GM23338 (cell line): ENCODE results near the gene KAZN. TPM values are rescaled to one million over a fixed set of nuclear protein-coding genes. Genes with fewer than 3 reads are reported as not detected.

Experiments used
- ATAC-seq: fragments of 200-7000 bp; cut with Tn5 transposase; 3 replicates; pipeline ENCODE4 v1.9.1; 2020
- DNase-seq: peaks from one replicate; pipeline ENCODE4 v3.0.0-alpha.2; 2015; ENCODE audit warnings: low spot score
- H2AFZ ChIP-seq: fragments of 200-600 bp; sonication (generic); 2 replicates; pipeline ENCODE4 v1.8.0; 2016; ENCODE audit warnings: antibody characterized with exemption, mild to moderate bottlenecking, moderate library complexity
- H3F3A ChIP-seq: fragments of 200-600 bp; sonication (generic); replicated peaks from 2 replicates; pipeline ENCODE4 v1.8.0; 2017; ENCODE audit warnings: antibody characterized with exemption, mixed run types, low read depth
- H3K27ac ChIP-seq: fragments of 200-600 bp; sonication (generic); 2 replicates; pipeline ENCODE4 v1.6.1; 2016; ENCODE audit warnings: low read depth
- H3K27me3 ChIP-seq: fragments of 200-600 bp; sonication (generic); 2 replicates; pipeline ENCODE4 v1.8.0; 2016; ENCODE audit warnings: mild to moderate bottlenecking, mixed run types, moderate library complexity; ENCODE audit not compliant: insufficient read depth
- H3K36me3 ChIP-seq: fragments of 200-600 bp; sonication (generic); 2 replicates; pipeline ENCODE4 v1.8.0; 2016; ENCODE audit warnings: mild to moderate bottlenecking; ENCODE audit not compliant: insufficient read depth
- H3K4me1 ChIP-seq: fragments of 200-600 bp; sonication (generic); 2 replicates; pipeline ENCODE4 v1.8.0; 2016; ENCODE audit warnings: mild to moderate bottlenecking, moderate library complexity; ENCODE audit not compliant: insufficient read depth
- H3K4me2 ChIP-seq: fragments of 200-600 bp; sonication (generic); 2 replicates; pipeline ENCODE4 v1.7.1; 2017; ENCODE audit warnings: mixed run types
- H3K4me3 ChIP-seq: fragments of 200-600 bp; sonication (generic); 2 replicates; pipeline ENCODE4 v1.6.1; 2016; ENCODE audit warnings: mixed run types
- H3K79me2 ChIP-seq: fragments of 200-600 bp; sonication (generic); replicated peaks from 2 replicates; pipeline ENCODE4 v1.8.0; 2017; ENCODE audit warnings: mild to moderate bottlenecking; ENCODE audit not compliant: insufficient read depth
- H3K9me2 ChIP-seq: fragments of 200-600 bp; sonication (generic); 2 replicates; pipeline ENCODE4 v1.8.0; 2017; ENCODE audit not compliant: insufficient read depth
- H4K20me1 ChIP-seq: fragments of 200-600 bp; sonication (generic); replicated peaks from 2 replicates; pipeline ENCODE4 v1.8.0; 2017; ENCODE audit warnings: mild to moderate bottlenecking; ENCODE audit not compliant: insufficient read depth
- H3K27ac Mint-ChIP-seq: 2 replicates; pipeline ENCODE4 v1.8.0; 2020; ENCODE audit warnings: inconsistent platforms, mild to moderate bottlenecking, moderate library complexity, mixed read lengths
- H3K27me3 Mint-ChIP-seq: 3 replicates; pipeline ENCODE4 v1.8.0; 2022; ENCODE audit warnings: low read depth, mild to moderate bottlenecking, moderate library complexity, mixed read lengths, inconsistent platforms; ENCODE audit not compliant: insufficient read depth, poor library complexity
- H3K36me3 Mint-ChIP-seq: 3 replicates; pipeline ENCODE4 v1.8.0; 2021; ENCODE audit warnings: low read depth, mild to moderate bottlenecking, inconsistent platforms, moderate library complexity, mixed read lengths
- H3K4me1 Mint-ChIP-seq: 3 replicates; pipeline ENCODE4 v1.8.0; 2020; ENCODE audit warnings: mild to moderate bottlenecking, inconsistent platforms, mixed read lengths
- H3K4me3 Mint-ChIP-seq: 3 replicates; pipeline ENCODE4 v1.8.0; 2021; ENCODE audit warnings: moderate library complexity, mild to moderate bottlenecking, inconsistent platforms, mixed read lengths
- H3K9me3 Mint-ChIP-seq: 3 replicates; pipeline ENCODE4 v1.8.0; 2020; ENCODE audit warnings: moderate library complexity, mild to moderate bottlenecking, inconsistent platforms, mixed read lengths
- CREB1 ChIP-seq: fragments of 250-450 bp; sonication (Bioruptor Pico); IDR thresholded peaks from 2 replicates; pipeline ENCODE4 v1.5.0; 2020; ENCODE audit warnings: low read depth, mild to moderate bottlenecking, moderate library complexity
- CTCF ChIP-seq, 2 experiments: fragments of 200-600 bp in 1 of 2; sonication (generic) in 1 of 2; conservative IDR thresholded peaks; 2 replicates each; pipeline versions ENCODE4 v1.5.1 to v1.6.1; 2016 to 2017; ENCODE audit warnings: antibody characterized with exemption in 2 of 2, low read depth in 2 of 2, mild to moderate bottlenecking in 2 of 2, moderate library complexity in 1 of 2
- EZH2 ChIP-seq: fragments of 200-600 bp; sonication (generic); IDR thresholded peaks from one replicate; pipeline ENCODE4 v1.8.0; 2017; ENCODE audit warnings: antibody characterized with exemption, mild to moderate bottlenecking, low read depth; ENCODE audit not compliant: unreplicated experiment
- EZH2phosphoT487 ChIP-seq: fragments of 200-600 bp; sonication (generic); IDR thresholded peaks from one replicate; pipeline ENCODE4 v1.8.1; 2018; ENCODE audit warnings: antibody characterized with exemption; ENCODE audit not compliant: unreplicated experiment
- JUNB ChIP-seq: IDR thresholded peaks from one replicate; pipeline ENCODE4 v1.6.1; 2016; ENCODE audit warnings: antibody characterized with exemption; ENCODE audit not compliant: unreplicated experiment
- NANOG ChIP-seq: IDR thresholded peaks from 2 replicates; pipeline ENCODE4 v1.6.1; 2016; ENCODE audit warnings: antibody characterized with exemption, borderline replicate concordance
- POLR2AphosphoS5 ChIP-seq: IDR thresholded peaks from 2 replicates; pipeline ENCODE4 v1.6.1; 2016; ENCODE audit warnings: antibody characterized with exemption, low read depth
- REST ChIP-seq: IDR thresholded peaks from one replicate; pipeline ENCODE4 v1.6.1; 2018; ENCODE audit warnings: antibody characterized with exemption; ENCODE audit not compliant: unreplicated experiment
- STAT1 ChIP-seq: IDR thresholded peaks from one replicate; pipeline ENCODE4 v1.6.1; 2016; ENCODE audit warnings: antibody characterized with exemption; ENCODE audit not compliant: unreplicated experiment
- ZNF114 ChIP-seq: fragments of 250-450 bp; sonication (Bioruptor Pico); IDR thresholded peaks from 2 replicates; pipeline ENCODE4 v1.5.0; 2020; ENCODE audit warnings: mild to moderate bottlenecking, moderate library complexity
- ZNF331 ChIP-seq: fragments of 250-450 bp; sonication (Bioruptor Pico); IDR thresholded peaks from 2 replicates; pipeline ENCODE4 v1.5.0; 2020; ENCODE audit warnings: low read depth, mild to moderate bottlenecking, moderate library complexity
- ZNF462 ChIP-seq: fragments of 250-450 bp; sonication (Bioruptor Pico); IDR thresholded peaks from 2 replicates; pipeline ENCODE4 v1.5.0; 2020; ENCODE audit warnings: mild to moderate bottlenecking, moderate library complexity
- polyA plus RNA-seq: library from polyadenylated mRNA; unstranded; fragments of >200 nt; fragmentation: Nextera tagmentation; extraction: Ambion mirVana; gene quantifications from 2 replicates; pipeline ENCODE4 v1.2.1, GENCODE V29; 2016
- total RNA-seq: library from RNA; depleted of rRNA; stranded (reverse); fragments of >200 nt; shearing (Covaris generic); gene quantifications from 2 replicates; pipeline ENCODE4 v1.2.3, GENCODE V29; 2014
- TF ChIP-seq, protein P1 (sequence below): IDR thresholded peaks from 2 replicates; pipeline ENCODE4 v1.6.1; 2016; ENCODE audit warnings: antibody characterized with exemption

The KAZN gene
- total and polyA plus RNA-seq, 2 experiments from 2014 or later: 9.9 to 15.0 TPM

GRCh38 chr1:15004396-15004795 lies 405.9 kb downstream of the KAZN start:
- H3K4me1 ChIP-seq: peaks cover 9% of the 10 kb centered on the region; the same call in 1 of the 2 replicates
- no peak for ATAC-seq
- H3K27me3 Mint-ChIP-seq: peaks cover 2% of the 10 kb centered on the region

More at GRCh38 chr1:15004396-15004795, 405.9 kb downstream of the KAZN start:
- Histone ChIP-seq H3K79me2 (no peaks in the 10 kb centered on the region), H3K27ac (no peak overlapping the region), H3K4me3 (no peak overlapping the region), H3K9me2 (no peaks in the 10 kb centered on the region), H3K4me2 (no peak overlapping the region), H4K20me1 (no peaks in the 10 kb centered on the region; the same call in 1 of the 2 replicates), H3K27me3 (no peaks in the 10 kb centered on the region), H3F3A (no peaks in the 10 kb centered on the region), H3K36me3 (no peaks in the 10 kb centered on the region), H2AFZ (no peak overlapping the region)
- H3K36me3 Mint-ChIP-seq: no peaks in the 10 kb centered on the region
- H3K9me3 Mint-ChIP-seq: no peaks in the 10 kb centered on the region
- no peak for DNase-seq
- TF ChIP-seq JUNB: no peak
- no peak for TF ChIP-seq STAT1
- TF ChIP-seq, protein P1, sequence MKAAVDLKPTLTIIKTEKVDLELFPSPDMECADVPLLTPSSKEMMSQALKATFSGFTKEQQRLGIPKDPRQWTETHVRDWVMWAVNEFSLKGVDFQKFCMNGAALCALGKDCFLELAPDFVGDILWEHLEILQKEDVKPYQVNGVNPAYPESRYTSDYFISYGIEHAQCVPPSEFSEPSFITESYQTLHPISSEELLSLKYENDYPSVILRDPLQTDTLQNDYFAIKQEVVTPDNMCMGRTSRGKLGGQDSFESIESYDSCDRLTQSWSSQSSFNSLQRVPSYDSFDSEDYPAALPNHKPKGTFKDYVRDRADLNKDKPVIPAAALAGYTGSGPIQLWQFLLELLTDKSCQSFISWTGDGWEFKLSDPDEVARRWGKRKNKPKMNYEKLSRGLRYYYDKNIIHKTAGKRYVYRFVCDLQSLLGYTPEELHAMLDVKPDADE: no peak
- TF ChIP-seq CREB1: no peak
- no peak for TF ChIP-seq EZH2
- TF ChIP-seq ZNF331 (CRISPR knock-in tag): no peak
- TF ChIP-seq ZNF114 (CRISPR knock-in tag): no peak
- TF ChIP-seq REST: no peak
- no peak for TF ChIP-seq ZNF462 (CRISPR knock-in tag)
- no peak for TF ChIP-seq NANOG
- TF ChIP-seq EZH2phosphoT487: no peak
- TF ChIP-seq CTCF (conservative IDR thresholded peaks at IDR 0.05; ENCODE audit: low read depth in 2 of 2): no peak
- no peak for TF ChIP-seq POLR2AphosphoS5
- no peak overlapping the region for H3K27ac Mint-ChIP-seq
- H3K4me3 Mint-ChIP-seq: no peak overlapping the region
- peaks cover 9% of the 10 kb centered on the region; the same call in 2 of the 3 replicates for H3K4me1 Mint-ChIP-seq
